A673 (cell line): Measurements from ENCODE around the gene GPR39. TPM values are rescaled to one million over a fixed set of nuclear protein-coding genes. Genes with fewer than 3 reads are reported as not detected.

ENCODE experiments used
- BruUV-seq: library from RNA; stranded (reverse); fragments of 400-500 nt; replicated peaks from 2 replicates; lab custom pipeline; 2021; lab: Mats Ljungman, UMichigan
- CTCF ChIA-PET: fragments of 300-600 bp; sonication (Branson Sonifier 250); formaldehyde crosslinking; loops from one replicate; lab custom pipeline; 2022; ENCODE audit warnings: antibody characterized with exemption; lab: Charles Lee
- POLR2A ChIA-PET: fragments of 300-600 bp; sonication (Branson Sonifier 250); formaldehyde crosslinking; loops from one replicate; lab custom pipeline; 2022; ENCODE audit warnings: antibody characterized with exemption; ENCODE audit not compliant: low non-redundant PET; lab: Charles Lee
- DNase-seq: peaks from one replicate; pipeline ENCODE4 v3.0.0-alpha.2; 2015; ENCODE audit warnings: low spot score
- H3K27ac ChIP-seq: fragments of 200-600 bp; sonication (generic); 2 replicates; pipeline ENCODE4 v1.5.1; 2016; ENCODE audit warnings: mixed run types, low read depth, mild to moderate bottlenecking, mixed read lengths, antibody characterized with exemption, low read length; ENCODE audit not compliant: poor library complexity, severe bottlenecking
- H3K27me3 ChIP-seq: fragments of 200-600 bp; sonication (generic); replicated peaks from 2 replicates; pipeline ENCODE4 v1.6.1; 2017; ENCODE audit warnings: mixed run types, low read depth, mild to moderate bottlenecking, mixed read lengths, antibody characterized with exemption, low read length; ENCODE audit not compliant: insufficient read depth, poor library complexity
- H3K36me3 ChIP-seq: fragments of 200-600 bp; sonication (generic); 2 replicates; pipeline ENCODE4 v1.6.1; 2016; ENCODE audit warnings: mixed run types, mild to moderate bottlenecking, mixed read lengths, antibody characterized with exemption, low read length; ENCODE audit not compliant: insufficient read depth, poor library complexity, severe bottlenecking
- H3K4me1 ChIP-seq: fragments of 200-600 bp; sonication (generic); 2 replicates; pipeline ENCODE4 v1.6.1; 2017; ENCODE audit warnings: mixed run types, mild to moderate bottlenecking, mixed read lengths, antibody characterized with exemption, low read length; ENCODE audit not compliant: insufficient read depth, poor library complexity, severe bottlenecking
- H3K4me3 ChIP-seq: fragments of 200-600 bp; sonication (generic); 2 replicates; pipeline ENCODE4 v1.5.1; 2016; ENCODE audit warnings: low read depth, mixed run types, mild to moderate bottlenecking, mixed read lengths, low read length; ENCODE audit not compliant: poor library complexity, severe bottlenecking
- H3K9me3 ChIP-seq: fragments of 200-600 bp; sonication (generic); 2 replicates; pipeline ENCODE4 v1.6.1; 2016; ENCODE audit warnings: mixed run types, low read depth, mild to moderate bottlenecking, mixed read lengths, antibody characterized with exemption, low read length; ENCODE audit not compliant: poor library complexity, severe bottlenecking
- CTCF ChIP-seq: fragments of 300-800, 200-600 bp; sonication (generic); conservative IDR thresholded peaks from 2 replicates; pipeline ENCODE4 v1.5.1; 2017; ENCODE audit warnings: low read depth, mild to moderate bottlenecking, antibody characterized with exemption, low read length, moderate library complexity, mixed read lengths
- EZH2 ChIP-seq: fragments of 200-600 bp; sonication (generic); IDR thresholded peaks from 2 replicates; pipeline ENCODE4 v1.6.1; 2017; ENCODE audit warnings: borderline replicate concordance, low read depth, mild to moderate bottlenecking, mixed read lengths, antibody characterized with exemption, low read length; ENCODE audit not compliant: poor library complexity, severe bottlenecking
- intact Hi-C: fragments of 100-400 bp; cut with micrococcal nuclease; formaldehyde crosslinking; loops from one replicate; pipeline ENCODE4 v1.10.0; 2022; ENCODE audit not compliant: unreplicated experiment
- total RNA-seq: library from RNA; stranded (reverse); gene quantifications from 2 replicates; pipeline ENCODE4 v1.2.3, GENCODE V29; 2021

Gene GPR39
- total RNA-seq, 1 experiment from 2014 or later, result 3.6 TPM

GRCh38 chr2:132538331-132538855 is 121.8 kb downstream of the GPR39 start:
- peaks cover 11% of the 10 kb centered on the region for H3K4me1 ChIP-seq
- ChIA-PET CTCF (interaction anchor here (1.2 kb wide), 1 partner anchor 9 kb away, joined by 3 read pairs; no protein-coding TSS in a partner anchor), POLR2A (no interaction called here)
- no peak overlapping the region for H3K27ac ChIP-seq
- intact Hi-C loops, result no loop called here
- peaks cover 9% of the 10 kb centered on the region for H3K9me3 ChIP-seq
- no peak overlapping the region for H3K4me3 ChIP-seq
- no peaks in the 10 kb centered on the region for H3K27me3 ChIP-seq
- BruUV-seq, result no TSS peak
- TF ChIP-seq CTCF (no peak), EZH2 (no peak)
- DNase-seq, result no peak
- H3K36me3 ChIP-seq, result no peaks in the 10 kb centered on the region

- H3K9me3 ChIP-seq, result peaks cover 12% of the 10 kb centered on the region
- TF ChIP-seq CTCF (no peak), EZH2 (no peak)
- peaks cover 11% of the 10 kb centered on the region for H3K4me1 ChIP-seq
- intact Hi-C loops, result no loop called here
- POLR2A ChIA-PET, result no interaction called here
- H3K27ac ChIP-seq, result no peak overlapping the region
- H3K4me3 ChIP-seq, result no peak overlapping the region
- BruUV-seq, result no TSS peak
- H3K27me3 ChIP-seq, result no peaks in the 10 kb centered on the region
- H3K36me3 ChIP-seq, result no peaks in the 10 kb centered on the region
- CTCF ChIA-PET, result no interaction called here
- DNase-seq, result peak; percentile 41
These were observed 123.6 kb downstream of the GPR39 start for GRCh38 chr2:132540166-132540565.

- no TSS peak for BruUV-seq
- H3K36me3 ChIP-seq, result no peaks in the 10 kb centered on the region
- no peak overlapping the region for H3K27ac ChIP-seq
- POLR2A ChIA-PET, result no interaction called here
- CTCF ChIA-PET, result interaction anchor here (0.6 kb wide), 1 partner anchor 36 kb away, joined by 3 read pairs; no protein-coding TSS in a partner anchor
- DNase-seq, result no peak
- H3K27me3 ChIP-seq, result no peaks in the 10 kb centered on the region
- TF ChIP-seq CTCF (no peak), EZH2 (no peak)
- H3K4me3 ChIP-seq, result no peak overlapping the region
- intact Hi-C loops, result no loop called here
- H3K9me3 ChIP-seq, result peaks cover 12% of the 10 kb centered on the region
- peaks cover 19% of the 10 kb centered on the region for H3K4me1 ChIP-seq
These were observed 126.5 kb downstream of the GPR39 start for GRCh38 chr2:132542953-132543569.
